K562 (cell line): ENCODE measurements around the gene FAM177B.

ENCODE experiments used
- ATF2 ChIP-seq: sonication (generic); formaldehyde crosslinking; IDR thresholded peaks from 2 replicates; pipeline ENCODE4 v1.8.1; 2022; ENCODE audit warnings: missing genetic modification reagents
- CTCF ChIP-seq, 3 experiments: IDR thresholded peaks in 2 of 3; conservative IDR thresholded peaks in 1 of 3; 2 replicates each; pipeline ENCODE4 v1.5.1; 2011 to 2012; ENCODE audit warnings: low read length in 3 of 3, mild to moderate bottlenecking in 3 of 3, control low read depth in 2 of 3, improper control_type of control experiment in 1 of 3, inconsistent platforms in 1 of 3, low read depth in 1 of 3, mixed read lengths in 1 of 3, moderate library complexity in 1 of 3; ENCODE audit not compliant: insufficient read depth in 2 of 3
- EP300 ChIP-seq: IDR thresholded peaks from 2 replicates; pipeline ENCODE4 v1.6.1; 2012; ENCODE audit warnings: low read length, improper control_type of control experiment
- HDGF ChIP-seq: fragments of 450-650 bp; IDR thresholded peaks from 2 replicates; pipeline ENCODE4 v1.6.1; 2016
- HLTF ChIP-seq: fragments of 450-650 bp; IDR thresholded peaks from 2 replicates; pipeline ENCODE4 v1.6.1; 2016
- MAFG ChIP-seq: fragments of 450-650 bp; conservative IDR thresholded peaks from 2 replicates; pipeline ENCODE4 v1.6.1; 2016; ENCODE audit warnings: missing genetic modification characterization, missing compliant biosample characterization
- MTA3 ChIP-seq: fragments of 450-650 bp; formaldehyde crosslinking; IDR thresholded peaks from 2 replicates; pipeline ENCODE4 v1.6.1; 2017; ENCODE audit warnings: mild to moderate bottlenecking, borderline replicate concordance
- MYC ChIP-seq, 2 experiments: fragments of 250-450 bp in 1 of 2; sonication (Bioruptor Pico) in 1 of 2; IDR thresholded peaks; 2 replicates each; pipeline versions ENCODE4 v1.5.1 to v1.6.1; 2012 to 2021; ENCODE audit warnings: low read depth in 2 of 2, borderline replicate concordance in 1 of 2, improper control_type of control experiment in 1 of 2, low read length in 1 of 2, mild to moderate bottlenecking in 1 of 2, moderate library complexity in 1 of 2
- NRF1 ChIP-seq, 2 experiments: fragments of 450-650 bp; IDR thresholded peaks in 1 of 2; conservative IDR thresholded peaks in 1 of 2; 2 replicates each; pipeline ENCODE4 v1.6.1; 2014; ENCODE audit warnings: mild to moderate bottlenecking in 2 of 2
- RCOR1 ChIP-seq, 2 experiments: IDR thresholded peaks; 2 replicates each; pipeline ENCODE4 v1.6.1; 2012; ENCODE audit warnings: low read depth in 2 of 2, low read length in 2 of 2, borderline replicate concordance in 1 of 2, improper control_type of control experiment in 1 of 2
- RFX5 ChIP-seq: IDR thresholded peaks from 2 replicates; pipeline ENCODE4 v1.6.1; 2011; ENCODE audit warnings: low read depth, mild to moderate bottlenecking, improper control_type of control experiment, low read length
- SMAD4 ChIP-seq: fragments of 250-450 bp; sonication (Bioruptor Pico); conservative IDR thresholded peaks from 2 replicates; pipeline ENCODE4 v1.8.0; 2021; ENCODE audit warnings: inconsistent platforms, mild to moderate bottlenecking, moderate library complexity
- SMC3 ChIP-seq: conservative IDR thresholded peaks from 2 replicates; pipeline ENCODE4 v1.6.1; 2011; ENCODE audit warnings: low read depth, low read length, improper control_type of control experiment; ENCODE audit not compliant: insufficient read depth
- ZHX1 ChIP-seq: fragments of 150-350 bp; conservative IDR thresholded peaks from 2 replicates; pipeline ENCODE4 v1.6.1; 2014; ENCODE audit warnings: low read length

GRCh38 chr1:222706815-222707214 is 30.2 kb upstream of the FAM177B start:
- TF ChIP-seq ATF2: no peak
- TF ChIP-seq EP300: no peak
- no peak for TF ChIP-seq SMAD4 (CRISPR knock-in tag)
- TF ChIP-seq HDGF: no peak
- no peak for TF ChIP-seq RCOR1 (IDR thresholded peaks at IDR 0.05; ENCODE audit: borderline replicate concordance in 1 of 2, low read depth in 2 of 2, low read length in 2 of 2)
- no peak for TF ChIP-seq SMC3
- no peak for TF ChIP-seq MYC (IDR thresholded peaks at IDR 0.05; ENCODE audit: low read depth, low read length)
- no peak for TF ChIP-seq MYC (CRISPR knock-in tag; IDR thresholded peaks at IDR 0.05; ENCODE audit: borderline replicate concordance, low read depth)
- peak in 1 of 3 experiments; percentile 1; a peak in 1 of 6 replicates for TF ChIP-seq CTCF (IDR thresholded peaks at IDR 0.05 in 2 of 3, conservative IDR thresholded peaks at IDR 0.05 in 1 of 3; ENCODE audit: insufficient read depth in 2 of 3, low read depth in 1 of 3, low read length in 3 of 3)
- no peak for TF ChIP-seq ZHX1
- TF ChIP-seq RFX5: no peak
- TF ChIP-seq HLTF: no peak
- no peak for TF ChIP-seq NRF1 (conservative IDR thresholded peaks at IDR 0.05 in 1 of 2, IDR thresholded peaks at IDR 0.05 in 1 of 2)
- TF ChIP-seq MTA3: no peak
- no peak for TF ChIP-seq MAFG (tag)
